Right renal pelvis (tissue), 4 donors: ENCODE results near the gene SHC4. TPM values are rescaled to one million over a fixed set of nuclear protein-coding genes. Genes with fewer than 3 reads are reported as not detected.
A peak's percentile ranks its signal among the peaks of the same experiment; 100 is the strongest.

Source experiments
- DNase-seq, 4 donors: peaks; one replicate each; pipeline ENCODE4 v3.0.0-alpha.2; 2013; ENCODE audit warnings: low read depth in 4 of 4, low spot score in 3 of 4, missing footprints in 1 of 4
- polyA plus RNA-seq, 4 donors: library from polyadenylated mRNA; unstranded; fragments of 120-200 nt; gene quantifications; one replicate each; pipeline ENCODE4 v1.2.1, GENCODE V29; 2013; ENCODE audit not compliant: insufficient read length in 4 of 4

Gene SHC4
- polyA plus RNA-seq, 4 donors, result 2.0 to 3.5 (median 3.1) TPM

- no peak for DNase-seq
Measured at GRCh38 chr15:48888191-48888590, 75.5 kb downstream of the SHC4 start.

GRCh38 chr15:48887144-48887543 is 76.6 kb downstream of the SHC4 start:
- DNase-seq, result no peak

GRCh38 chr15:48883699-48884098 is 80.0 kb downstream of the SHC4 start:
- no peak for DNase-seq

GRCh38 chr15:48880070-48880634 is 83.6 kb downstream of the SHC4 start:
- DNase-seq, result no peak

GRCh38 chr15:48877630-48878595 is 85.8 kb downstream of the SHC4 start, which contains the start of gene EID1:
Gene EID1 (plus strand): TSS chr15:48878134. CDS start chr15:48878177, 43 bp downstream.
- DNase-seq, result peak; percentile 91 to 97 (median 92)

- DNase-seq, result no peak
Measured at GRCh38 chr15:48876057-48876456, 87.7 kb downstream of the SHC4 start.

GRCh38 chr15:48875241-48875960 is 88.3 kb downstream of the SHC4 start:
- DNase-seq, result no peak

- DNase-seq, result no peak
Measured at GRCh38 chr15:48872632-48873031, 91.1 kb downstream of the SHC4 start.

- no peak for DNase-seq
Measured at GRCh38 chr15:48871542-48871941, 92.2 kb downstream of the SHC4 start.

- DNase-seq, result no peak
Measured at GRCh38 chr15:48869966-48870365, 93.8 kb downstream of the SHC4 start.

- DNase-seq, result no peak
Measured at GRCh38 chr15:48868536-48868935, 95.2 kb downstream of the SHC4 start.

- DNase-seq, result no peak
Measured at GRCh38 chr15:48868023-48868422, 95.7 kb downstream of the SHC4 start.

- DNase-seq, result no peak
Measured at GRCh38 chr15:48866141-48866563, 97.6 kb downstream of the SHC4 start.

- no peak for DNase-seq
Measured at GRCh38 chr15:48865370-48866079, 98.2 kb downstream of the SHC4 start.

GRCh38 chr15:48862705-48863104 is 101.0 kb downstream of the SHC4 start:
- DNase-seq, result no peak

GRCh38 chr15:48861813-48862431 is 101.8 kb downstream of the SHC4 start:
- DNase-seq, result peak; percentile 50 to 58 (median 53)

GRCh38 chr15:48859426-48859825 is 104.3 kb downstream of the SHC4 start:
- DNase-seq, result no peak

- DNase-seq, result no peak
Measured at GRCh38 chr15:48858401-48858800, 105.3 kb downstream of the SHC4 start.

- no peak for DNase-seq
Measured at GRCh38 chr15:48856942-48857341, 106.8 kb downstream of the SHC4 start.
